Activated T-helper 1 cell treated with anti-CD3 and anti-CD28 coated beads, Interleukin-12 subunit alpha, Interleukin-12 subunit beta, Interleukin-2, Interleukin-4 antibody, amounts not matched to agents 30 ng/mL and 10 ng/mL and 1 ng/mL, durations not matched to agents 14 hours and 24 hours and 36 hours (primary cell): ENCODE data around the gene HHAT. TPM values are rescaled to one million over a fixed set of nuclear protein-coding genes. Genes with fewer than 3 reads are reported as not detected.

Experiments used
- DNase-seq: peaks from one replicate; pipeline ENCODE4 v3.0.0; 2021; ENCODE audit warnings: low spot score
- H3K27ac Mint-ChIP-seq: one replicate; pipeline ENCODE4 v1.8.0; 2021; ENCODE audit warnings: mild to moderate bottlenecking, mixed read lengths
- H3K27me3 Mint-ChIP-seq: one replicate; pipeline ENCODE4 v1.8.0; 2022; ENCODE audit warnings: mild to moderate bottlenecking, moderate library complexity, mixed read lengths; ENCODE audit not compliant: insufficient read depth
- H3K36me3 Mint-ChIP-seq: one replicate; pipeline ENCODE4 v1.8.0; 2021; ENCODE audit warnings: low read depth, mixed read lengths
- H3K4me1 Mint-ChIP-seq: one replicate; pipeline ENCODE4 v1.8.0; 2021; ENCODE audit warnings: low read depth, mixed read lengths
- H3K4me3 Mint-ChIP-seq: one replicate; pipeline ENCODE4 v1.8.0; 2021; ENCODE audit warnings: mild to moderate bottlenecking, moderate library complexity, mixed read lengths
- H3K9me3 Mint-ChIP-seq: one replicate; pipeline ENCODE4 v1.8.0; 2021; ENCODE audit warnings: mixed read lengths
- intact Hi-C: fragments of 100-400 bp; cut with micrococcal nuclease; formaldehyde crosslinking; loops from one replicate; pipeline ENCODE4 v1.15.1; 2024
- total RNA-seq: library from RNA; stranded (reverse); gene quantifications from 2 replicates; pipeline ENCODE4 v1.2.3, GENCODE V29; 2022

Gene HHAT
- total RNA-seq, 1 donor from 2014 or later: 0.67 TPM

DNA sequence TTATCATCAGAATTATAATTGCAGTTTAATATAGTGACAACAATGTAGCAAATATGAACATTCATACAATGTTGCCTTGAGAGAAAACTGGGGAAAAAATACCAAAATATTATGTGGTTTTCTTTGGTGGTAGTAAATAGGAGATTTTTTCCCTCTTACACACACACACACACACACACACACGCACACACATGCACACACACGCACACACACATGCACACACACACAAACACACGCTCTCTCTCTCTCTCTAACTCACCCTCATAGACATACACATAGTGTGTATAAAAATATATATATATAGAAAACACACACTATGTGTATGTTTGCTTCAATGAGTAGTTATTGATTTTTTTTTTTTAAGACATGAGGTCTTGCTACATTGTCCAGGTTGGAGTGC, 211.6 kb downstream of the HHAT start:
- intact Hi-C loops: no loop called here
- Mint-ChIP-seq H3K9me3 (peaks cover 4% of the 10 kb centered on the region), H3K4me3 (no peak overlapping the region), H3K4me1 (peaks cover 5% of the 10 kb centered on the region), H3K27ac (no peak overlapping the region), H3K36me3 (no peaks in the 10 kb centered on the region), H3K27me3 (no peaks in the 10 kb centered on the region)
- DNase-seq: no peak

DNA sequence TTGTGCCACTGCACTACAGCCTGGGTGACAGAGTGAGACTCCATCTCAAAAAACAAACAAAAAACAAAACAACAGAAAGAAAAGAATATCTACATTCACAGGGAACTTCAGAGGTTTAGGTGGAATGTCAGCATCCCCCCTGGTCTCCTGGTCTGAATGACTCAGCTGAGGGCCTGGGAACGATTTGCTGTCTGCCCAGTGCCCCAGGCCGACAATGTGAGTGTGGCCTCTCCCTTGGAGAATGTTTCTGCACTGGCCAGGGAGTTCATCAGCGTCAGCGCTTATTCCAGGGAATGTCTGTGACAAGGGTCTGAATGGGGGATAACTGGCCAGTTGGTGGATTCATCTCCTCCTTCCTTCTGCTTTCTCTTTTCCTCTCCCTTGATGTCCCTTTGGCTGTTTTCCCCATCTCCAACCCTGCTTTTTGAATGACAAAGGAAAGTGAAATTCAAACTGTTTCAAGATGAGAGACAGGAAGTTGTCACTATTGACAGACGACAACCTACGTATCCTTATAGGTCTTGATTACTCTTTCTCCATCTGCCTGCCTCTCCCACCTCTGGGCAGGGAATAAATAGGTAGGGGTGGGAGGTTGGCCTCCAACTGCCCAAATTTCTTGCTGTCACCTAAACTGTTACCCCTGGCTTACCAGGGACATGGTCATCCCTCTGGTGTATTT, 213.1 kb downstream of the HHAT start:
- Mint-ChIP-seq H3K4me3 (no peak overlapping the region), H3K27ac (no peak overlapping the region), H3K36me3 (no peaks in the 10 kb centered on the region), H3K4me1 (peaks cover 5% of the 10 kb centered on the region), H3K9me3 (peaks cover 4% of the 10 kb centered on the region), H3K27me3 (no peaks in the 10 kb centered on the region)
- intact Hi-C loops: no loop called here
- no peak for DNase-seq

DNA sequence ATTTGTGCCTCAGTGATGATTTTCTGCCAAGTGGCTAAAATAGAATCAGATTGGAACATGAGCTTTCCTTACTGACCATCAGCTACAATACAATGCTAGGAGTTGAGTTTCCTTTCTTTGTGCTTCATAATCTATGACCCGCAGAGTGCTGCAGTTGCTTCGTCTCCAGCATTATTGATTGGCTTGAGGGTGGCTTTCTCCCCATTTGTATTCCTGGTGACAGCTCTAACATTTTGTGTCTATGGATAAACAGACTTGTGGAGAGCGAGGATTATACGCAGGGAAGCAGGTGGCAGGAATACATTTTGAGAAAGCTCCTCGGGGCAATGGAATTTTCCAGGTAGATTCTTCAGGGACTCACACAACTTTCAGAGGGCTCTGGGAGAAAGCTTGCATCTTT, 223.2 kb downstream of the HHAT start:
- no peak overlapping the region for H3K27ac Mint-ChIP-seq
- no peaks in the 10 kb centered on the region for H3K9me3 Mint-ChIP-seq
- H3K36me3 Mint-ChIP-seq: no peaks in the 10 kb centered on the region
- no peaks in the 10 kb centered on the region for H3K4me1 Mint-ChIP-seq
- no peak for DNase-seq
- H3K27me3 Mint-ChIP-seq: peaks cover 3% of the 10 kb centered on the region
- H3K4me3 Mint-ChIP-seq: no peak overlapping the region
- intact Hi-C loops: no loop called here

DNA sequence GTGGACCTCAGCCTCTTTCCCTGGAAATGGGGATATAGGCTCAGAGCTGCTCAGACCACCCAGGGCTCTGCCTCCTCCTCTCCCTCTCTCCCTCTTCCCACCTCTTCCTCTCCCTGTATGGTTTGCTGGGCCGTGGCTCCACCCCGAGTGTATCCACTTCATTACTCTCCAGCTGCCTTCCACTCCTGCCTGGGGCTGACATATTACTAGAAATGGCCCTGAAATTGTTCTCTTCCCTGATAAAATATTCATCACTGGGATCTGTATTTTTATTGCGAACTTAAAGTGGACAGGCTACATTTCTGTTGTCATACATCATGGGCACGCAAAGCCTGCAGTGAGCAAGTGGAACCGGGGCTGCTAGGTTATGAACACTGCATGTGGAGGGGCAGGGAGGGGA, 225.0 kb downstream of the HHAT start:
- no peak overlapping the region for H3K27ac Mint-ChIP-seq
- DNase-seq: no peak
- no peaks in the 10 kb centered on the region for H3K9me3 Mint-ChIP-seq
- H3K4me1 Mint-ChIP-seq: no peaks in the 10 kb centered on the region
- no peak overlapping the region for H3K4me3 Mint-ChIP-seq
- intact Hi-C loops: no loop called here
- H3K36me3 Mint-ChIP-seq: no peaks in the 10 kb centered on the region
- H3K27me3 Mint-ChIP-seq: no peaks in the 10 kb centered on the region

DNA sequence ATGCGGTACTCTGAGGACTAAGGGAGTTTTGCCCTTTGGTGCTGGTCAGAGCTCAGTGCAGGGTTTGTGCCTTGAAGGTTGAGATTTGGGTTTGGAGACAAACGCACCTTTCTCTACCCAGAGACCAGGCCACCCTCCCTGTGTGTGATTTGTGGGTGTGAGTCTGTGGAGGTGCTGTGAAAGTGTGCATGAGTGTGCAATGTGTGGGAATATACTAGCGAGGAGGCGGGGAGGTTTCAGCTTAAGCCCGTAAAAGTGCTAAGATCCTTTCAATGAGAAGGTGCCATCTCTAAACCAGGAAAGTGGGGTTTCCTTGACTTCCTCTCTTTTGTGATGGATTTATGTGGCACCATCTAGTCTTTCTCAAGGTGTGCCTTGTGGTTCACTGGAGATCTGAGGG, 225.7 kb downstream of the HHAT start:
- Mint-ChIP-seq H3K27me3 (no peaks in the 10 kb centered on the region), H3K36me3 (no peaks in the 10 kb centered on the region), H3K9me3 (no peaks in the 10 kb centered on the region), H3K27ac (no peak overlapping the region), H3K4me3 (no peak overlapping the region), H3K4me1 (no peaks in the 10 kb centered on the region)
- intact Hi-C loops: no loop called here
- DNase-seq: no peak

DNA sequence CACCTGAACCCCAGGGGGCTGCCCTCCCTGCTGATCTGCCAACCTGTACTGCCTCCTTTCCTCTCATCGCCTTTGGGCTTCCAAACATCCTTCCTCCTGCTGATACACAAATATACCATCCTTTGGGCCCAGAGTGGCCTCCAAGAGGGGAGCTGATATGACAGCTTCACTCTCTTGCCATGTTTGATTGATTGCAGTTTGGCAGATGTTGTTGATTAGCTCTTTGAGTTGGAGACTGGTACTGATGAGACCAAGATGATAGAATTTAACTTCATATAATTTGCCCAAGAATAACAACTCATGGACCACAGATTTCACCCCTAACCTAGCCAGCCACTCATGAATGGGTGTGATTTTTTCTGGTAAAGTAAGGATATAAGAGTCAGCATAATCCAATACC, 227.8 kb downstream of the HHAT start:
- intact Hi-C loops: no loop called here
- Mint-ChIP-seq H3K9me3 (no peaks in the 10 kb centered on the region), H3K27me3 (no peaks in the 10 kb centered on the region), H3K36me3 (no peaks in the 10 kb centered on the region), H3K4me1 (no peaks in the 10 kb centered on the region), H3K4me3 (no peak overlapping the region), H3K27ac (no peak overlapping the region)
- no peak for DNase-seq

DNA sequence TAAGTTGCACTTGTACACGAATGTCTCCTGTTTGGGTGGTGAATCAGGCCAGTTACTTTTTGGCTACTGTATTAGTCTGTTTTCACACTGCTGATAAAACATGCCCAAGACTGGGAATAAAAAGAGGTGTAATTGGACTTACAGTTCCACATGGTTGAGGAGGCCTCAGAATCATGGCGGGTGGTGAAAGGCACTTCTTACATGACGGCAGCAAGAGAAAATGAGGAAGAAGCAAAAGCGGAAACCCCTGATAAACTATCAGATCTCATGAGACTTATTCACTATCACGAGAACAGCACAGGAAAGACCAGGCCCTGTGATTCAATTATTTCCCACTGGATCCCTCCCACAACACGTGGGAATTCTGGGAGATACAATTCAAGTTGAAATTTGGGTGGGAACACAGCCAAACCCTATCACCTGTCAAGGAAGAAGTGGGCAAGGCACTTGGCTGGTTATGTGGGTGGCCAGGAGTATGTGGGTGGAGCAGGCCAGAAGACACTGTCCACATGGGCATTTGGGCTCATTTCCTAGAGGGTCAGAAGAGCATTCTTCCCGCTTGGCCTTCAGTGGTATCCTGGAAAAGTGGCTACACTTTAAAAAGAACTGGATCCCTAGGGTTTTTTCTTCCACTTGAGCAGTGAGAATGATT, 228.8 kb downstream of the HHAT start:
- no peak for DNase-seq
- no peaks in the 10 kb centered on the region for H3K27me3 Mint-ChIP-seq
- H3K36me3 Mint-ChIP-seq: no peaks in the 10 kb centered on the region
- no peak overlapping the region for H3K4me3 Mint-ChIP-seq
- no peak overlapping the region for H3K27ac Mint-ChIP-seq
- H3K4me1 Mint-ChIP-seq: no peaks in the 10 kb centered on the region
- intact Hi-C loops: no loop called here
- no peaks in the 10 kb centered on the region for H3K9me3 Mint-ChIP-seq

DNA sequence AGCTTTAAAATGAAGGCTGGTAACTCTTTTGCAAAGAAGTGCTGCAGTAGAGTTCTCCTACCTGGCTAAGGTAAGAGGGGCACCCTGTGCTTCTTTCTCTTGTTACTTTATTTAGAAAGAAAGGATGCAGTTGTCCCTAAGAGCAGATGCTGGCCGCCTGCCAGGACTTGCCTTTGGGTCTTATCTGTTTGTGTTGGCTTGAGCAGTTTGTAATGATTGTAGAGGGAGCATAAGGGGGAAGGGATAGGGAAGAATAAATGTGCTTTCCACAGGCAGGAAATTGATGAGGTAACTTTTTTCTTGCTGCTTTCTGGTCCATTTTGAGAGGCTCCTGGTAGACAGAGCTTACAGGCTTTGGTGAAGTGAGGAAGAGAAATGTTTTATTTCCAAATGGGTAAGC, 229.6 kb downstream of the HHAT start:
- Mint-ChIP-seq H3K4me3 (no peak overlapping the region), H3K9me3 (no peaks in the 10 kb centered on the region), H3K27ac (no peak overlapping the region), H3K36me3 (no peaks in the 10 kb centered on the region), H3K27me3 (no peaks in the 10 kb centered on the region), H3K4me1 (no peaks in the 10 kb centered on the region)
- DNase-seq: no peak
- intact Hi-C loops: no loop called here

DNA sequence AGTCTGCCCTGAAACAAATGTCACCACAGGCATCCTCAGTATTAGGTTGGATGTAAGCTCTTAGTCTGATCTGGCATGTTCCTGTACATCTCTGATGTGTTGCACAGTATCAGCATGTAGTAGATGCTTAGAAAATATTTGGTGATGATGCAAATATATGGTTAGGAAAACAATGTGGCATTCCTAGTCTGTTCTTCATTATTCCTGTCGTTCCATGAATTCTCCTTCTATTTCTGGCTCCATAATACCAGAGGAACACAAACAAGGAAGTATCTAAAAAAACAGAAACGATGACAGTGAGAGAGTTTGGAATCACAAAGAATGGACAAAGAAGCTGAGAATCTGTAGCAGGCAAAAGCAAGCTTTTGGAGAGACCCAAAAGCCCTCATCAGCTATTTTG, 236.6 kb downstream of the HHAT start:
- H3K9me3 Mint-ChIP-seq: no peaks in the 10 kb centered on the region
- no peaks in the 10 kb centered on the region for H3K4me1 Mint-ChIP-seq
- no peak overlapping the region for H3K4me3 Mint-ChIP-seq
- no peaks in the 10 kb centered on the region for H3K36me3 Mint-ChIP-seq
- H3K27ac Mint-ChIP-seq: no peak overlapping the region
- intact Hi-C loops: no loop called here
- no peaks in the 10 kb centered on the region for H3K27me3 Mint-ChIP-seq
- DNase-seq: no peak

DNA sequence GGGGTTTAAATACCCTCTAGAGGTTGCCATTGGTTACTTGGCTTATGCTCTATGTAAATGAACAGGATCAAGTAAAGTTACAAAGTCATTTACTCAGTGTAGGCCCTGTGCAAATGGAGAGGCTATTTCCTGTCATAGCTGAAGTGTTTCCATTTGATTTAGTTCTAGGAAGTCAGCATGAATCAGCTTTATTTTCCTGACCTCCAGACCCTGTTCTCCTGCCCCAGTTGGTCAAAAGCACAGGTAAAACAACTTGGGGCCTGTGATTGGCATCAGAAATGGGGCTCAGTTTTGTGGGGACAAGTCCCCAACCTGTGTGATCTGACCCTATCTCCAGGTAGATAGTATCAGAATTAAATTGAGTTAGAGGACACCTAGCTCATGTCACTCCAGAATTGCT, 239.9 kb downstream of the HHAT start:
- Mint-ChIP-seq H3K27ac (no peak overlapping the region), H3K4me1 (no peaks in the 10 kb centered on the region), H3K9me3 (no peaks in the 10 kb centered on the region), H3K27me3 (peaks cover 1% of the 10 kb centered on the region), H3K36me3 (no peaks in the 10 kb centered on the region), H3K4me3 (no peak overlapping the region)
- intact Hi-C loops: no loop called here
- DNase-seq: no peak

DNA sequence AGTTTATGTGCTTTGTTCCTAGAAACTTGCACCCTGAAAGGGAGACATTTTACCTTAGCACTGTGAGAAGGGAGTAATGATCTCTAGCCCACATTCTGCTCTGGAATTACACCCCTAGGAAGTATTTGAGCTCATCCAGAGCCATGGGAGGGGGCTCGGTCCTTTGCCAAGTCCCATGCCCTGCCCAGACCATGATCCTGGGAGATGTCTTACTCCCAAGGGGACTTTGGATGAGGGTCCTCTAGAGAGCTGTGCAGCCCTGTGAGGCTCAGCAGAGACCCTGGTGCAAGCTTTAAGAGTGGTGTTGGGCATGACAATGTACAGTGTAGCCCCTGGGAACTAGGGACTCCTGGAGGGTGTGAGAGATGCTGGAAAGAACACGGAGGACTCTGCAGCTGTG, 241.4 kb downstream of the HHAT start:
- H3K27ac Mint-ChIP-seq: no peak overlapping the region
- DNase-seq: no peak
- H3K27me3 Mint-ChIP-seq: peaks cover 1% of the 10 kb centered on the region
- no peaks in the 10 kb centered on the region for H3K4me1 Mint-ChIP-seq
- no peaks in the 10 kb centered on the region for H3K36me3 Mint-ChIP-seq
- intact Hi-C loops: no loop called here
- H3K9me3 Mint-ChIP-seq: no peaks in the 10 kb centered on the region
- H3K4me3 Mint-ChIP-seq: no peak overlapping the region

DNA sequence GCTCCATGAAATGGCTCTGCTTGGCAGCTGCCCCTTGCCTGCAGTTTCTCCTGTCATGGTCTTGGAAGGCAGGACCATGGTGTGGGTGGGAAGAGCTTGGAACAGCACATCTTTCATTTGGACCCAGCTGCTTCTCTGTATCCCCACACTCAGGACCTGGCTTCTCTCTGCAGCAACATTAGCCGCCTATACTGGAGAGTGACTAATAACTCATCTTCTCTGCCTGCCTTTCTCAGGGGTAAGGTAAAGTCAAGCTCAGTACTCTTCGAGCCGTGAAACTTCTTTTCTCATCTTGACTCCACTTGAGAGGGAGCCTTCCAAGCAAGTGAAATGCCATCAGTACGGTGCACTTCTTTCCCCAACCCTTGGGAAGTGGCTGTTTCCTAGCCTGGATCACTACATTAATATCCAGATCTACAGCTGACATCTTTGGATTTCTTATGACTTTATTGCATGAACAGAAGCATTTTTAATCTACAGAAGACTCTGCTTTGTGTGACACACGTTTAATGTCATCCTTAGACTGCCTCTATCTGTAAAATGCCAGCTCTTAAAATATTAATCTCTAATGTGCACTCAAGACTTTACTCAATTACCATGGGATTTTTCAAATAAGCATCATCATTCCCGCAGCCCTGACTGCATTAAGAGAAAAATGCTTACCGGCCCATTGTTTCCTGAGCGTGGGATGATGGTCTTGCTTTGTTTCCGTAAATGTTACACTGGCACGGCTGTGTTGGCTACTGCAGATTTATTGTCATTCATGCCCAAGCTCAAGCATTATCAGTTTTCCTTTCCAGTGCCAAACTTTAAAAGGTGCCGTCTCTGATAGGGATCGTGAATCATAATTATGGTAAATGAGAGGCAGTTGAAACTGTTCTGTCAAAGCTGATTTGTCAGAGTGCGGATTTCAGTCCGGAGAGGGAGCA, 242.9 kb downstream of the HHAT start:
- no peaks in the 10 kb centered on the region for H3K4me1 Mint-ChIP-seq

DNA sequence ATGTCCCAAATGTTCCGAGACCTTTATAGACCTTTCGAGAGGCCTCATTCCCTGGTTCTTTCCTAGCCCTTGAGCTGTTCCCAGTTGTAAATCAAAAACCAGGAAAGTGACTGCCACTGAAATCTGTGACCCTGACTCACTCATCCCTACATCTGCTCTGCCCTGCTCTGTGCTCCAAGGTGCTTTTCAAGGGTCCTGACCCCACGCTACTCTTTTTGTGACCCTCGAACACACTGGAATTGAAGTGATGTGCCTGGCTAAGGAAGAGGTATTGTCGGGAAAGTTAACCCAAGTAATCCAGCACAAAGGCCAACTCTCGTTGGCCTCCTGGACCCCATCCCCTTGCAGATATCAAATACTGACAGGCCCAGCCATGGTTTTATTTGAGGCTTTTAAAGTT, 244.4 kb downstream of the HHAT start:
- H3K4me3 Mint-ChIP-seq: no peak overlapping the region
- peaks cover 4% of the 10 kb centered on the region for H3K9me3 Mint-ChIP-seq
- intact Hi-C loops: no loop called here
- peaks cover 1% of the 10 kb centered on the region for H3K27me3 Mint-ChIP-seq
- no peaks in the 10 kb centered on the region for H3K4me1 Mint-ChIP-seq
- DNase-seq: no peak
- H3K27ac Mint-ChIP-seq: no peak overlapping the region
- H3K36me3 Mint-ChIP-seq: no peaks in the 10 kb centered on the region

More for the DNA sequence above, 242.9 kb downstream of the HHAT start:
- Mint-ChIP-seq H3K27ac (no peak overlapping the region), H3K27me3 (peaks cover 1% of the 10 kb centered on the region), H3K36me3 (no peaks in the 10 kb centered on the region), H3K4me3 (no peak overlapping the region), H3K9me3 (no peaks in the 10 kb centered on the region)
- intact Hi-C loops: no loop called here
- no peak for DNase-seq
